Measurements from ENCODE around the gene HNRNPA1.

Gene HNRNPA1

GRCh38 chr12:54257332-54257731, 23.2 kb upstream of the HNRNPA1 start:
- H3K4me3 ChIP-seq (ENCODE audit: low read depth, low read length), result no peak overlapping the region

GRCh38 chr12:54258201-54258681, 22.3 kb upstream of the HNRNPA1 start:
- peaks cover 26 to 36% of the 10 kb centered on the region in 2 experiments; a peak in 2 of 3 replicates for H3K36me3 ChIP-seq (ENCODE audit: control insufficient read depth in 2 of 2, insufficient read depth in 1 of 2, low read length in 2 of 2)
- TF ChIP-seq ZFHX2 (tag by site-specific recombination; conservative IDR thresholded peaks at IDR 0.05) (no peak), ZNF140 (tag by site-specific recombination; IDR thresholded peaks at IDR 0.05) (no peak), ZNF24 (tag by site-specific recombination; IDR thresholded peaks at IDR 0.05) (no peak), ZBTB20 (tag by site-specific recombination; IDR thresholded peaks at IDR 0.05) (peak; percentile 77), ZNF157 (tag by site-specific recombination; IDR thresholded peaks at IDR 0.05) (no peak), ZNF302 (tag by site-specific recombination; IDR thresholded peaks at IDR 0.05; ENCODE audit: low read depth) (no peak), ZNF529 (tag by site-specific recombination; IDR thresholded peaks at IDR 0.05; ENCODE audit: insufficient replicate concordance) (no peak), GLIS1 (tag by site-specific recombination; IDR thresholded peaks at IDR 0.05) (peak; percentile 50; the same call in 1 of the 2 replicates)
- peak overlapping the region; percentile 45 for H3K4me3 ChIP-seq (ENCODE audit: low read depth, low read length)
- CTCF ChIA-PET, result interaction anchor here (0.7 to 3.4 kb wide), 11 partner anchors 18 to 112 kb away, joined by 3 to 11 read pairs (median 6); partner anchors contain the start of gene COPZ1
- peak overlapping the region; percentile 66; the same call in 1 of the 2 replicates for H3K27ac ChIP-seq (ENCODE audit: extremely low read depth, low read depth, low read length)
- peaks cover 30% of the 10 kb centered on the region for H3K4me1 ChIP-seq (ENCODE audit: control insufficient read depth, insufficient read depth, low read length)
- POLR2A ChIA-PET, result interaction anchor here (0.7 to 7.8 kb wide), 7 partner anchors 11 to 258 kb away, joined by 3 to 113 read pairs (median 4); partner anchors contain the start of genes CBX5, HNRNPA1 and HOXC9
- H3K9me3 ChIP-seq (ENCODE audit: control insufficient read depth, insufficient read depth, low read depth, low read length), result no peaks in the 10 kb centered on the region

More at GRCh38 chr12:54257332-54257731, 23.2 kb upstream of the HNRNPA1 start:
- no peak for TF ChIP-seq KLF10 (tag by site-specific recombination; IDR thresholded peaks at IDR 0.05)
- TF ChIP-seq ZNF544 (tag by site-specific recombination; IDR thresholded peaks at IDR 0.05), result no peak
- no peak for TF ChIP-seq RBAK (tag by site-specific recombination; IDR thresholded peaks at IDR 0.05)
- TF ChIP-seq ZNF19 (tag by site-specific recombination; IDR thresholded peaks at IDR 0.05; ENCODE audit: low read depth), result no peak
- TF ChIP-seq ZNF169 (tag by site-specific recombination; IDR thresholded peaks at IDR 0.05), result no peak
- TF ChIP-seq ZNF324 (tag by site-specific recombination; IDR thresholded peaks at IDR 0.05), result no peak
- TF ChIP-seq ZNF223 (tag by site-specific recombination; IDR thresholded peaks at IDR 0.05), result no peak
- POLR2A ChIA-PET, result interaction anchor here (0.7 to 7.8 kb wide), 2 partner anchors 23 to 32 kb away, joined by 3 to 113 read pairs; partner anchors contain the start of genes CBX5 and HNRNPA1
- Histone ChIP-seq H3K27ac (ENCODE audit: extremely low read depth, low read depth, low read length) (no peak overlapping the region), H3K36me3 (ENCODE audit: control insufficient read depth in 2 of 2, insufficient read depth in 1 of 2, low read length in 2 of 2) (peaks cover 35 to 36% of the 10 kb centered on the region in 2 experiments; a peak in 2 of 3 replicates), H3K4me1 (ENCODE audit: control insufficient read depth, insufficient read depth, low read length) (peaks cover 24% of the 10 kb centered on the region), H3K9me3 (ENCODE audit: control insufficient read depth, insufficient read depth, low read depth, low read length) (no peaks in the 10 kb centered on the region)
- CTCF ChIA-PET, result interaction anchor here (2.0 kb wide), 1 partner anchor 29 kb away, joined by 8 read pairs; no protein-coding TSS in a partner anchor

GRCh38 chr12:54259194-54260011, 21.1 kb upstream of the HNRNPA1 start:
- H3K27ac ChIP-seq (ENCODE audit: extremely low read depth, low read depth, low read length), result peak overlapping the region; percentile 66
- no peaks in the 10 kb centered on the region for H3K9me3 ChIP-seq (ENCODE audit: control insufficient read depth, insufficient read depth, low read depth, low read length)
- H3K4me3 ChIP-seq (ENCODE audit: low read depth, low read length), result peak overlapping the region; percentile 45
- ChIA-PET POLR2A (interaction anchor here (0.6 to 7.8 kb wide), 13 partner anchors 8 to 259 kb away, joined by 3 to 113 read pairs (median 5); partner anchors contain the start of genes CBX5, COPZ1, HNRNPA1 and HOXC9), CTCF (interaction anchor here (0.6 to 3.4 kb wide), 19 partner anchors 18 to 651 kb away, joined by 3 to 11 read pairs (median 4); partner anchors contain the start of gene COPZ1)
- peaks cover 16 to 31% of the 10 kb centered on the region in 2 experiments; a peak in 2 of 3 replicates for H3K36me3 ChIP-seq (ENCODE audit: control insufficient read depth in 2 of 2, insufficient read depth in 1 of 2, low read length in 2 of 2)
- peaks cover 31% of the 10 kb centered on the region for H3K4me1 ChIP-seq (ENCODE audit: control insufficient read depth, insufficient read depth, low read length)
- TF ChIP-seq EGR2 (tag by site-specific recombination; IDR thresholded peaks at IDR 0.05; ENCODE audit: low read depth) (no peak), ZNF792 (tag by site-specific recombination; IDR thresholded peaks at IDR 0.05) (no peak), ZBTB44 (tag by site-specific recombination; IDR thresholded peaks at IDR 0.05) (no peak), PATZ1 (tag by site-specific recombination; IDR thresholded peaks at IDR 0.05) (peak; percentile 51), HOXC10 (CRISPR knock-in tag; IDR thresholded peaks at IDR 0.05) (no peak), ZNF830 (tag by site-specific recombination; IDR thresholded peaks at IDR 0.05; ENCODE audit: low read depth) (no peak), ZNF785 (tag by site-specific recombination; IDR thresholded peaks at IDR 0.05) (no peak), ZNF791 (tag by site-specific recombination; IDR thresholded peaks at IDR 0.05) (no peak), ZFP41 (tag by site-specific recombination; IDR thresholded peaks at IDR 0.05; ENCODE audit: borderline replicate concordance) (no peak), ZNF311 (tag by site-specific recombination; IDR thresholded peaks at IDR 0.05; ENCODE audit: borderline replicate concordance) (no peak)

All from HEK293 (cell line).